Activated T-helper 1 cell treated with Interleukin-2 at 50 U/mL for 16 hours (primary cell): ENCODE measurements around the gene RASA3.

ENCODE experiments used
- DNase-seq: peaks from one replicate; pipeline ENCODE4 v3.0.0-alpha.2; 2020; ENCODE audit warnings: low read depth

RASA3 gene

GRCh38 chr13:114067381-114067885 lies 65.0 kb downstream of the RASA3 start:
- no peak for DNase-seq

DNA sequence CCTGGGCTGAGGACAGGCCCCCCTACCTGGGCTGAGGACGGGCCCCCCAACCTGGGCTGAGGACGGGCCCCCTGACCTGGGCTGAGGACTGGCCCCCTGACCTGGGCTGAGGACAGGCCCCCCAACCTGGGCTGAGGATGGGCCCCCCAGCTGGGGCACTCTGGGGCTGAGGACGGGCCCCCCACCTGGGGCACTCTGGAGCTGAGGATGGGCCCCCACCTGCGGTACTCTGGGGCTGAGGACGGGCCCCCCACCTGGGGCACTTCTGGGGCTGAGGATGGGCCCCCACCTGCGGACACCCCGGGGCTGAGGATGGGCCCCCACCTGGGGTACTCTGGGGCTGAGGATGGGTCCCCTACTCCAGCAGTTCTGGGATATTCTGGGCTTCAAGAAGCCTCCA lies 65.5 kb downstream of the RASA3 start:
- no peak for DNase-seq

DNA sequence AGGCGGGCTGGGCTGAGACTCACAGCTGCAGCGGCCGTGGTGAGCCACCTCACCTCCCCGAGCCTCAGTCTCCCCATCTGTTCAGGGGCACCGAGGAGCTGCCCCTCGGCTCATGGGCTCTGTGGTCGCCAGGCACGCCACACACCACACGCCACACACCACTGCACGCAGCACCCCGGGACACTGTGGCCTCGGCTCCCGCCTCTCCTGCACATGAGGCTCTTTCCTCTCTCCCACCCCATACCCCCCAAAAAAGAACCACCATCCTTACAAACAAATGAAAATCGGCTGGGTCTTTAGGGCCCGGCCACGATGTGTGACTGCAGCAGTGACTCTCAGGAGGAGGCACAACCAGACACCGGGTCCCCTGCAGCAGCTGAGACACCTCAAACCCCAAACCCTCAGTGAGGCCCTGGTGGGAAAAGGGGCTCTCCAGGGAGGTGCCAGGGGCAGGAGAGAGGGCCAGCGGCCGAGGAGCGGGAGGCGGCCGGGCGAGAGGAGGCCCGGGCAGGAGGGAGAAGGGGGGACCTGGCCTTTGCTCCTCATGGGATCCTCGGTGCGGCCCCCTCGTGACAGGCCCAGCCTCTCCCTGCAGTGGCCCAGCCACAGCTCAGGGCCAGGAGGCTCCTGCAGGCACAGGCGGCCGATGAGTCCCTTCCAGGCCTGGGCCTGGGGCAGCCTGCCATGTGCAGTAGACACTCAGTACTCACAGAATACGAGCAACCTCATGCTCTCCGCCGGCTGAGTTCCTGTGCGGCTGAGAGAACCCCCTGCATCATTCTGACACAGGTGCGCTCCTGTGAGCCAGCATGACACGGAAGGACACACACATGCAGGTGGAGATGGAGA lies 66.3 kb downstream of the RASA3 start:
- no peak for DNase-seq

- peak; percentile 64 for DNase-seq
Observed at GRCh38 chr13:114065141-114065925, 67.1 kb downstream of the RASA3 start.

GRCh38 chr13:114064450-114065140 lies 67.8 kb downstream of the RASA3 start:
- no peak for DNase-seq

GRCh38 chr13:114063545-114064449 lies 68.6 kb downstream of the RASA3 start:
- DNase-seq, result no peak

DNA sequence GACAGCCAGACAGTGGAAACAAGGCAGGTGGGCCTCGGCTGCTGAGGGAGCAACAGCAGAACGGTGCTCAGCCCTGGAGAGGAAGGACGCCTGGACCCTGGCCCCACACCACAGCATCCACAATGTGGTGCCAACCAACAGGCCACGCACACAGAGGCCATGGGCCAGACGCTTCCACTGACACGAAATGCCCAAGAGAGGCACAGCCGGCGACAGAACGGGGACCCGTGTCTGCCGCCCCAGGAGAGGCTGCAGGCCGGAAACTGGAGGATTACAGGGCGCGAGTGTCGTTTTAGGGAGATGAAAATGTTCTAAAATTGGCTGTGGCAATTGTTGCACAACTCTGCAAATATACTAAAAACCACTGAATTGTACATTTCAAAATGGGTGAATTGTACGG lies 69.7 kb downstream of the RASA3 start:
- DNase-seq, result no peak

- no peak for DNase-seq
Observed at GRCh38 chr13:114062341-114062740, 70.1 kb downstream of the RASA3 start.

- DNase-seq, result no peak
Observed at GRCh38 chr13:114061744-114062143, 70.7 kb downstream of the RASA3 start.

GRCh38 chr13:114061047-114061446 lies 71.4 kb downstream of the RASA3 start:
- DNase-seq, result no peak

DNA sequence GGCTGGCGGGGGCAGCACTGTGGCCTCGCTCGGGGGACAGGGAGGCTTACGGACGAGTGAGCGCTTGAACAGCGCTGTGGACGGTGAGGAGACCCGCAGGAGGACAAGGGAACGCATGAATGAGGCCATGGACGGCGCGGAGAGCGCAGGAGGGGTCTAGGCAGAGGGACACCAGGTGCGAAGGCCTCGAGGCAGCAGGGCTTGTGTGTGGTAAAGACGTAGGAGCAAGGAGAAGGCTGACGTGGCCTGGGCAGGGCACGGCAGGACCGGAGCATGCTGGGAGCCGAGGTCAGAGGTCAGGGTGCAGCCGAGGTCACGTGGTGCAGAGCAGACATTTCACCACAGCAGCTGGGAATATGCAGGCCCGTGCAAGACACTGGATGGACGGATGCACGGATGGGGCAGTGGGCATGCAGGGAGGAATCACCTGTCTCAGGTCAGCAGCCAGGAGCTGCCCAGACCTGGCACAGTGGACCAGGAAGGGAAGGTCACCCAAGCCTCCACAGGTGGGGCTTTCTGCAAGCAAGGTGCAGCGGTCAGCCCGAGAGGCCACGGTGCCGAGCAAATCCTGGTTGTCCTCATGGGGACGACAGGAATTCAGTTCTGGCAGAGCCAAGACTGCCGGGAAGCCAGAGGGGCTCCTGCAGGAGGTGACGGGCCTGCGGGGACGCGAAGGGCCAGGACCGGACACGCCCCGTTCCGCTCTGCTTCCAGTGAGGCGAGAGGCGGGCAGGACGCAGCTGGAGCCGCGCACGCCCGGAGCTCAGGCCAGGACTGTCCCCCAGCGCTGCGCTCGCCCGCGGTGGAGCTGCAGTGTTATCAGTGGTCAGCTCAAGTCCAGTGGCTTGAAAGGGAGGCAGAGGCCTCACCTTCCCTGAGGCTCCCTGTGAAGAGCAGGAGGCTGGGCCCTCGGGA lies 72.2 kb downstream of the RASA3 start:
- DNase-seq, result no peak

- no peak for DNase-seq
Observed at GRCh38 chr13:114059428-114059827, 73.0 kb downstream of the RASA3 start.

DNA sequence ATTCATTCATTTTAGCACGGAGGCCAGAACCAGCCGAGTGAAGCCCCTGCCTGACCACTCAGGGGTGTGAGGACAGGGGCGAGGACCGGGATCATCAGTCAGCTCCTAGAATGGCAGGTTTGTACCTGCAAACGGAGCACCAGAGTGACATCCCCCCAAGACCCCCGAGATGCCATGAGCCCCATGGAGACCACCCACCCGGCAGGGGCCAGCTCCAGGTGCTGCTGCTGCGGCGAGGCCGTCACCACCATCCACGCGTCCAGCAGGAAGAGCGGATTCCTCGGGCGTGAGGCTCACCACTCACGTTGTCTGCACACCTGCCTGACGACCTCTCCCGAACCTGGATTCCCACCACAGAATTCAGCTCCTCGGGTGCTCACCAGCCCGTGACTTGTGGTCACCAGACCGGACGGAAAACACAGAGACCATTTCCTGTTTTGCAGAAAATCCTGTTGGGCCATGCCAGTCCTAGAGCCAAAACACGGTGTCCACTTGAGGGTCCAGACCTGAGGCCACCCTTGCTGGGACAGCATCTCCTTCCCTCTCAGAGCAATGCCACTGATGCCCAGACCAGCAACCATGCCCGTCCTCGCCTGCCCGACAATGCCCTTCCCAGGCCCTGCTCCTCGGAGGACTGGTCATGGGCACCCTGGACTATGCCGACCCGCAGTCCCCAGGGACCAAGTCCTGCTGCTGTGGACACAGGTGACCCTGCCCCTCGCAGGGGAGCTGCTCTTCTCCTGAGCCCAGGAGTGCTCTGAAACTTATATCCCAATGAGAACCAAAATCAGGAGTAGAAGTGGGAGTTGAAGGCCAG lies 74.2 kb downstream of the RASA3 start:
- DNase-seq, result no peak

DNA sequence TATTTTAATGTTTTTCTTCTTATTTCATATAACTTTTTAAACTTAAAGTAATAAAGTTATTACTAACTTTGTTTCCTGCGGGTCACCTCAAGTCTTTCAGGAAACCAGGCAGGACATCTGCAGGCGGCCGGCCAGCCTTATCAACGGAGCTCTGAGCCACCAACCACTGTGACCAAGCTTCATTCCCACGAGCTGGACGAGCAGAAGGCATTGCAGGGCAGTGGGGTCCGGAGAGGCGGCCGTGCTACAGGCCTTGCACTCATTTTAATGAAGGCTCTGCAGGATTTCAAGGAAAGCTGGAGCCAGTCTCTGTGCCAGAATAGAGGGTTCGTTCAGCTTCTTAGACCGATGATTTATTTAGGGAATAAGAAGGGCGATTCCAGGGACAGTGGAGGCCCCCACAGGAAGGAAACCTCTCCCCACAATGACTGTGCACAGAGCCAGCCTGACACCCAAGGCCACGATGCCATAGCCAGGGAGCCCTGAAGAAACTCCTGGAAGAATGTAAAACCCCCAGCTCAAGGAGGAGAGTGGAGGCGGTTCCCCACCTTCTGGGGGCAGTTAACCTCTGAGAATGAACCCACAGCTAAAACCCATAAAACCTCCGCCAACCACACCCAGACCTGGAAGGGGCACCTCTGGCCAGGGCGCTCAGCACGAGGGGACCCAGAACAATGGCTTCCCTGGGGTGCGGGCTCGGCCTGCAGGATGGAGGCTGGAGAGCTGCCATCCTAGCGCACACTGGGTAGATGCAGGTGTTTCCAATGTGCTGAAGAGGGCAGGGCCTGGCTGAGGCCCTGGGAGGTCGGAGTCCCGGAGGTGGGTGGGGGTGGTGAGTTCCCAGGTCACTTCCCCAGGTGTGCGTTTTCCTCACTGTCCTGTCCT lies 75.0 kb downstream of the RASA3 start:
- DNase-seq, result no peak

GRCh38 chr13:114056205-114057013 lies 76.0 kb downstream of the RASA3 start:
- DNase-seq, result no peak

DNA sequence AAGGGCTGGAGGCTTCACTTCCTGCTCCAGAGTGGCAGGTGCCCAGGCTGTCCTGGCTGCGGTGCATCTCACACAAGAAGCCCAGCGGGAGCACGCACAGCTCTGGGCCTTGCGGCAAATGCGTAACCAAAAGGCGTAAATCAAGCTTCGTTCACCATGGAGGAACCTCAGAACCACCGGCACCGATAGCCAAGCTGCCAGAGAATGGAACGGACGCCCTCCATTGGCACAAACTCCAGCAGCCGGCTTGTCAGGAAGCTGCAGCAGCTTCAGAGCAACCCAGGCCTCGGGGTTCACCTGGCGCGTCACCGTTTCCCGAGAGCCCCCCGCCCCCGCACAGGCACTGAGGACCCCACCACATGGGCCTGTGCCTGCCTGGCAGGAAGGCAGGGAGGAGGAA lies 76.7 kb downstream of the RASA3 start:
- no peak for DNase-seq

DNA sequence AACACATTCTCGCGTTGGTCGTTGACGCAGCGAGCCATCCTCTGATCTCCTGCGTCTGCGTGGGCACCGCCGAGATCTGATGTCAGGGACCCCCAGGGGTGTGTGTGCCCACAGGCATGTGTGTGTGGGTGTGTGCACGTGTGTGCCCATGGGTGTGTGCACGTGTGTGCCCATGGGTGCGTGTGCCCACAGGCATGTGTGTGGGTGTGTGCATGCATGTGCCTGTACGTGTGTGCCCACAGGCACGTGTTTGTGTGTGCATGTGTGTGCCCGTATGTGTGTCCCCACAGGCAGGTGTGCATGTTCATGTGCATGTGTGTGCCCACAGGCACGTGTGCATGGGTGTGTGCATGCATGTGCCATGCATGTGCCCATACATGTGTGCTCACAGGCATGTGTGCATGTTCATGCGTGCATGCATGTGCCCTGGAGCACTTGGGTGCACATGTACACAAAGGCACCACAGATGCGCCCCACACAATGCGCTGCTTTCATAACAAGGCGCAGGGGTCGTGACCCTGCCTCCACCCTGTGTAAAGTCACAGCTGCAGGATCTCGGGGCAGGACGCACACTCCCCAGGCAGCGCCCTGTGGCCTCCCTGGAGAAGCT lies 77.5 kb downstream of the RASA3 start:
- no peak for DNase-seq
